ENCODE results near the gene CTTNBP2.

Gene CTTNBP2

GRCh38 chr7:117873310-117874190, at the start of gene CTTNBP2:
Gene CTTNBP2 (minus strand): TSS chr7:117873441. CDS start chr7:117873415, 26 bp downstream.
- TF ChIP-seq Cebpa-rat (IDR thresholded peaks at IDR 0.05) = no peak
- Histone ChIP-seq H3K27ac (no peak within 1 kb of the TSS), H3K4me2 (no peak within 1 kb of the TSS), H3K4me3 (no peak within 1 kb of the TSS), H3K36me3 (no peaks in the 10 kb centered on the region), H3K9ac (no peak within 1 kb of the TSS), H3K9me3 (replicated peaks in 1 of 11) (peaks cover 16 to 21% (median 18%) of the 10 kb centered on the region in 11 experiments), H3K4me1 (peaks cover 0 to 9% (median 0%) of the 10 kb centered on the region in 10 experiments; a peak in 2 of 20 replicates), H3K27me3 (no peaks in the 10 kb centered on the region), H4K20me1 (no peaks in the 10 kb centered on the region)

GRCh38 chr7:117916309-117916708, 43.1 kb upstream of the CTTNBP2 start:
- Histone ChIP-seq H3K36me3 (no peaks in the 10 kb centered on the region), H4K20me1 (no peaks in the 10 kb centered on the region), H3K4me3 (no peak overlapping the region), H3K27ac (no peak overlapping the region), H3K4me1 (peaks cover 0 to 6% (median 0%) of the 10 kb centered on the region in 10 experiments; a peak in 1 of 20 replicates), H3K4me2 (peak overlapping the region in 2 of 11 experiments; percentile 8 to 39; a peak in 2 of 22 replicates), H3K9ac (no peak overlapping the region), H3K27me3 (no peaks in the 10 kb centered on the region), H3K9me3 (replicated peaks in 1 of 11) (peaks cover 0 to 10% (median 0%) of the 10 kb centered on the region in 11 experiments; a peak in 1 of 22 replicates)
- TF ChIP-seq Cebpa-rat (IDR thresholded peaks at IDR 0.05) = no peak

- Histone ChIP-seq H3K4me1 (peaks cover 0 to 6% (median 0%) of the 10 kb centered on the region in 10 experiments; a peak in 1 of 20 replicates), H3K4me3 (no peak overlapping the region), H3K4me2 (no peak overlapping the region), H3K9me3 (replicated peaks in 1 of 11) (peaks cover 0 to 10% (median 0%) of the 10 kb centered on the region in 11 experiments; a peak in 1 of 22 replicates), H3K27me3 (no peaks in the 10 kb centered on the region), H3K36me3 (no peaks in the 10 kb centered on the region), H3K27ac (no peak overlapping the region), H3K9ac (no peak overlapping the region), H4K20me1 (no peaks in the 10 kb centered on the region)
- no peak for TF ChIP-seq Cebpa-rat (IDR thresholded peaks at IDR 0.05)
These were observed 39.2 kb upstream of the CTTNBP2 start for GRCh38 chr7:117912421-117912820.

GRCh38 chr7:117908031-117908795, 35.0 kb upstream of the CTTNBP2 start:
- Histone ChIP-seq H3K4me1 (no peaks in the 10 kb centered on the region), H3K36me3 (no peaks in the 10 kb centered on the region), H3K4me3 (no peak overlapping the region), H3K4me2 (no peak overlapping the region), H3K27me3 (no peaks in the 10 kb centered on the region), H4K20me1 (no peaks in the 10 kb centered on the region), H3K27ac (no peak overlapping the region), H3K9me3 (replicated peaks in 1 of 11) (no peaks in the 10 kb centered on the region), H3K9ac (no peak overlapping the region)
- TF ChIP-seq Cebpa-rat (IDR thresholded peaks at IDR 0.05) = no peak

- Histone ChIP-seq H3K36me3 (no peaks in the 10 kb centered on the region), H3K4me2 (no peak overlapping the region), H3K27ac (no peak overlapping the region), H3K4me3 (no peak overlapping the region), H3K4me1 (no peaks in the 10 kb centered on the region), H3K9me3 (replicated peaks in 1 of 11) (no peaks in the 10 kb centered on the region), H4K20me1 (no peaks in the 10 kb centered on the region), H3K27me3 (no peaks in the 10 kb centered on the region), H3K9ac (no peak overlapping the region)
- TF ChIP-seq Cebpa-rat (IDR thresholded peaks at IDR 0.05) = no peak
These were observed 33.9 kb upstream of the CTTNBP2 start for GRCh38 chr7:117907049-117907640.

GRCh38 chr7:117902314-117902889, 29.2 kb upstream of the CTTNBP2 start:
- H3K4me2 ChIP-seq = no peak overlapping the region
- H3K4me1 ChIP-seq = peaks cover 0 to 23% (median 0%) of the 10 kb centered on the region in 10 experiments; a peak in 4 of 20 replicates
- no peak overlapping the region for H3K4me3 ChIP-seq
- no peaks in the 10 kb centered on the region for H3K36me3 ChIP-seq
- no peaks in the 10 kb centered on the region for H3K27me3 ChIP-seq
- H3K9ac ChIP-seq = no peak overlapping the region
- no peaks in the 10 kb centered on the region for H4K20me1 ChIP-seq
- no peaks in the 10 kb centered on the region for H3K9me3 ChIP-seq (replicated peaks in 1 of 11)
- TF ChIP-seq Cebpa-rat (IDR thresholded peaks at IDR 0.05) = no peak
- H3K27ac ChIP-seq = no peak overlapping the region

GRCh38 chr7:117901089-117901797, 28.0 kb upstream of the CTTNBP2 start:
- no peak overlapping the region for H3K27ac ChIP-seq
- no peak for TF ChIP-seq Cebpa-rat (IDR thresholded peaks at IDR 0.05)
- no peak overlapping the region for H3K4me3 ChIP-seq
- H3K9me3 ChIP-seq (replicated peaks in 1 of 11) = no peaks in the 10 kb centered on the region
- H3K36me3 ChIP-seq = no peaks in the 10 kb centered on the region
- no peak overlapping the region for H3K9ac ChIP-seq
- peak overlapping the region in 2 of 11 experiments; percentile 26 to 33; a peak in 2 of 22 replicates for H3K4me2 ChIP-seq
- peaks cover 0 to 23% (median 0%) of the 10 kb centered on the region in 10 experiments; a peak in 4 of 20 replicates for H3K4me1 ChIP-seq
- no peaks in the 10 kb centered on the region for H3K27me3 ChIP-seq
- no peaks in the 10 kb centered on the region for H4K20me1 ChIP-seq

GRCh38 chr7:117896339-117896738, 23.1 kb upstream of the CTTNBP2 start:
- Histone ChIP-seq H3K27me3 (no peaks in the 10 kb centered on the region), H3K9ac (no peak overlapping the region), H3K27ac (no peak overlapping the region), H3K9me3 (replicated peaks in 1 of 11) (no peaks in the 10 kb centered on the region), H4K20me1 (no peaks in the 10 kb centered on the region), H3K4me2 (no peak overlapping the region), H3K4me3 (no peak overlapping the region), H3K4me1 (peaks cover 0 to 18% (median 0%) of the 10 kb centered on the region in 10 experiments; a peak in 4 of 20 replicates), H3K36me3 (no peaks in the 10 kb centered on the region)
- TF ChIP-seq Cebpa-rat (IDR thresholded peaks at IDR 0.05) = no peak

Measured in BLaER1 treated with 17β-estradiol and CSF1 and Interleukin-3, amounts not matched to agents 10 nM and 100 nM (cell line).